Right lung (tissue), 5 donors: Measurements from ENCODE around the gene DGCR6L. TPM values are rescaled to one million over a fixed set of nuclear protein-coding genes. Genes with fewer than 3 reads are reported as not detected.
"Not testable (repeated sequence)": the region's sequence is repeated elsewhere in the genome, so short reads cannot be mapped to it uniquely, and the experiment has no call there.

Experiments used
- DNase-seq, 2 donors: peaks; one replicate each; pipeline ENCODE4 v3.0.0-alpha.2; 2013
- polyA plus RNA-seq, 5 donors: library from polyadenylated mRNA; unstranded; fragments of 120-200 nt; gene quantifications; one replicate each; pipeline versions ENCODE4 v1.2.1 to v1.2.3, GENCODE V29; 2013; ENCODE audit warnings: inconsistent platforms in 1 of 5, low replicate concordance in 1 of 5; ENCODE audit not compliant: insufficient read length in 5 of 5, insufficient read depth in 1 of 5

Gene DGCR6L
- polyA plus RNA-seq, 5 donors, result 40.9 to 69.8 (median 50.9) TPM

GRCh38 chr22:20337807-20338206, 17.9 kb upstream of the DGCR6L start:
- DNase-seq, result not testable (repeated sequence)

- DNase-seq, result not testable (repeated sequence)
Observed at GRCh38 chr22:20336561-20336960, 16.7 kb upstream of the DGCR6L start.

- not testable (repeated sequence) for DNase-seq
Observed at GRCh38 chr22:20328569-20328930, 8.7 kb upstream of the DGCR6L start.

GRCh38 chr22:20325996-20326395, 6.1 kb upstream of the DGCR6L start:
- DNase-seq, result not testable (repeated sequence)

GRCh38 chr22:20324139-20324516, 4.3 kb upstream of the DGCR6L start:
- DNase-seq, result no peak

- DNase-seq, result not testable (repeated sequence)
Observed at GRCh38 chr22:20321552-20322211, 1.8 kb upstream of the DGCR6L start.

GRCh38 chr22:20320659-20321551, 1.0 kb upstream of the DGCR6L start:
- not testable (repeated sequence) for DNase-seq

- DNase-seq, result no peak
Observed at GRCh38 chr22:20319041-20319744, 667 bp downstream of the DGCR6L start.

GRCh38 chr22:20318043-20318688, 1.7 kb downstream of the DGCR6L start:
- not testable (repeated sequence) for DNase-seq

- not testable (repeated sequence) for DNase-seq
Observed at GRCh38 chr22:20317402-20318042, 2.3 kb downstream of the DGCR6L start.

GRCh38 chr22:20316844-20317401, 2.9 kb downstream of the DGCR6L start:
- no peak for DNase-seq

GRCh38 chr22:20316217-20316843, 3.5 kb downstream of the DGCR6L start:
- no peak for DNase-seq

GRCh38 chr22:20315337-20316216, 4.3 kb downstream of the DGCR6L start:
- no peak for DNase-seq

- DNase-seq, result not testable (repeated sequence)
Observed at GRCh38 chr22:20314741-20315336, 5.0 kb downstream of the DGCR6L start.

- not testable (repeated sequence) for DNase-seq
Observed at GRCh38 chr22:20314206-20314605, 5.7 kb downstream of the DGCR6L start.

- DNase-seq, result not testable (repeated sequence)
Observed at GRCh38 chr22:20313306-20314077, 6.4 kb downstream of the DGCR6L start.

- DNase-seq, result no peak
Observed at GRCh38 chr22:20312396-20313191, 7.3 kb downstream of the DGCR6L start.
